ENCODE measurements around the gene ZNF544.
"Not testable (repeated sequence)": the region's sequence is repeated elsewhere in the genome, so short reads cannot be mapped to it uniquely, and the experiment has no call there.

The ZNF544 gene

GRCh38 chr19:58258259-58258658 is 29.5 kb downstream of the ZNF544 start:
- DNase-seq: not testable (repeated sequence)

- DNase-seq: no peak
These were observed 32.9 kb downstream of the ZNF544 start for GRCh38 chr19:58261600-58261967.

- no peak for DNase-seq
These were observed 33.5 kb downstream of the ZNF544 start for GRCh38 chr19:58261968-58262921.

GRCh38 chr19:58262922-58263296 is 34.2 kb downstream of the ZNF544 start:
- DNase-seq: no peak

GRCh38 chr19:58265100-58265499 is 36.4 kb downstream of the ZNF544 start:
- no peak for DNase-seq

GRCh38 chr19:58268344-58268743 is 39.6 kb downstream of the ZNF544 start:
- DNase-seq: no peak

GRCh38 chr19:58274771-58275201 is 46.1 kb downstream of the ZNF544 start:
- DNase-seq: no peak

- DNase-seq: no peak
These were observed 46.9 kb downstream of the ZNF544 start for GRCh38 chr19:58275564-58275963.

- no peak for DNase-seq
These were observed 48.5 kb downstream of the ZNF544 start for GRCh38 chr19:58277197-58277596.

- no peak for DNase-seq
These were observed 49.2 kb downstream of the ZNF544 start for GRCh38 chr19:58277748-58278540.

GRCh38 chr19:58278541-58279041 is 49.9 kb downstream of the ZNF544 start, which contains the start of gene ZNF8:
ZNF8 (plus strand) TSS chr19:58278955; CDS start chr19:58279082, 127 bp downstream.
- peak; percentile 95 for DNase-seq

GRCh38 chr19:58279042-58279924 is 50.6 kb downstream of the ZNF544 start:
- DNase-seq: peak; percentile 48

- DNase-seq: no peak
These were observed 51.2 kb downstream of the ZNF544 start for GRCh38 chr19:58279925-58280316.

GRCh38 chr19:58284199-58284598 is 55.5 kb downstream of the ZNF544 start:
- DNase-seq: no peak

- no peak for DNase-seq
These were observed 63.2 kb downstream of the ZNF544 start for GRCh38 chr19:58291943-58292342.

- DNase-seq: no peak
These were observed 66.1 kb downstream of the ZNF544 start for GRCh38 chr19:58294743-58295374.

GRCh38 chr19:58296104-58296503 is 67.4 kb downstream of the ZNF544 start:
- no peak for DNase-seq

GRCh38 chr19:58300620-58301019 is 71.9 kb downstream of the ZNF544 start:
- no peak for DNase-seq

GRCh38 chr19:58304255-58304654 is 75.5 kb downstream of the ZNF544 start:
- no peak for DNase-seq

GRCh38 chr19:58304748-58305064 is 76.0 kb downstream of the ZNF544 start:
- DNase-seq: no peak

GRCh38 chr19:58305065-58305931 is 76.6 kb downstream of the ZNF544 start, which contains the start of gene ERVK3-1:
ERVK3-1 (plus strand) TSS chr19:58305377; CDS start chr19:58312169, 6,792 bp downstream.
- DNase-seq: peak; percentile 95

All from NCI-H345 (cell line).